GM18909 (cell line): ENCODE results near the gene SH3GL1.
"Not testable (repeated sequence)": the region's sequence is repeated elsewhere in the genome, so short reads cannot be mapped to it uniquely, and the experiment has no call there.

ENCODE experiments used
- ATAC-seq: cut with Tn5 transposase; IDR thresholded peaks from one replicate; pipeline ENCODE4 v1.9.1; 2021; ENCODE audit warnings: mild to moderate bottlenecking; ENCODE audit not compliant: unreplicated experiment, poor library complexity

SH3GL1 gene

GRCh38 chr19:4350111-4350510 lies 50.2 kb downstream of the SH3GL1 start:
- ATAC-seq: no peak

GRCh38 chr19:4349225-4349624 lies 51.1 kb downstream of the SH3GL1 start:
- ATAC-seq: not testable (repeated sequence)

GRCh38 chr19:4347521-4347920 lies 52.8 kb downstream of the SH3GL1 start:
- ATAC-seq: no peak

- no peak for ATAC-seq
Measured at GRCh38 chr19:4346020-4346383, 54.3 kb downstream of the SH3GL1 start.

GRCh38 chr19:4345342-4346019 lies 54.9 kb downstream of the SH3GL1 start:
- no peak for ATAC-seq

GRCh38 chr19:4343370-4344307 lies 56.7 kb downstream of the SH3GL1 start, which contains the start of gene MPND:
MPND (plus strand) TSS chr19:4343562; CDS start chr19:4343594, 32 bp downstream.
- peak; percentile 70 for ATAC-seq

GRCh38 chr19:4342615-4343369 lies 57.6 kb downstream of the SH3GL1 start:
- ATAC-seq: peak; percentile 86

- no peak for ATAC-seq
Measured at GRCh38 chr19:4342314-4342614, 58.1 kb downstream of the SH3GL1 start.

GRCh38 chr19:4338441-4339355 lies 61.6 kb downstream of the SH3GL1 start, which contains the start of gene STAP2:
STAP2 (minus strand) TSS chr19:4338827; CDS start chr19:4338753, 74 bp downstream.
- ATAC-seq: no peak

- ATAC-seq: no peak
Measured at GRCh38 chr19:4337906-4338440, 62.4 kb downstream of the SH3GL1 start.

GRCh38 chr19:4334929-4335570 lies 65.3 kb downstream of the SH3GL1 start:
- ATAC-seq: no peak

GRCh38 chr19:4329858-4330257 lies 70.5 kb downstream of the SH3GL1 start:
- ATAC-seq: no peak

GRCh38 chr19:4328991-4329681 lies 71.2 kb downstream of the SH3GL1 start:
- not testable (repeated sequence) for ATAC-seq

- ATAC-seq: peak; percentile 87
Measured at GRCh38 chr19:4328243-4328990, 71.9 kb downstream of the SH3GL1 start.

GRCh38 chr19:4327877-4328242 lies 72.5 kb downstream of the SH3GL1 start:
- ATAC-seq: no peak

- no peak for ATAC-seq
Measured at GRCh38 chr19:4327252-4327876, 73.0 kb downstream of the SH3GL1 start.

GRCh38 chr19:4326837-4327251 lies 73.5 kb downstream of the SH3GL1 start:
- ATAC-seq: no peak
